Kidney epithelial cell (primary cell): Measurements from ENCODE around the gene C2orf42. TPM values are rescaled to one million over a fixed set of nuclear protein-coding genes. Genes with fewer than 3 reads are reported as not detected.
"Not testable (repeated sequence)": the region's sequence is repeated elsewhere in the genome, so short reads cannot be mapped to it uniquely, and the experiment has no call there.

Experiments used
- DNase-seq: peaks from one replicate; pipeline ENCODE4 v3.0.0-alpha.2; 2010; ENCODE audit warnings: low read depth
- H3K27me3 ChIP-seq: 2 replicates; pipeline ENCODE4 v1.6.0; 2011; ENCODE audit warnings: low read length; ENCODE audit not compliant: control insufficient read depth, insufficient read depth
- H3K36me3 ChIP-seq: 2 replicates; pipeline ENCODE4 v1.5.1; 2011; ENCODE audit warnings: low read length; ENCODE audit not compliant: control insufficient read depth, insufficient read depth
- H3K4me3 ChIP-seq: 2 replicates; pipeline ENCODE4 v1.5.1; 2011; ENCODE audit warnings: low read depth, mild to moderate bottlenecking, control low read depth, low read length
- total RNA-seq: library from RNA; depleted of rRNA; stranded (reverse); fragments of >200 nt; gene quantifications from 2 replicates; pipeline ENCODE4 v1.2.3, GENCODE V29; 2015
- TF ChIP-seq, protein P1 (sequence below): IDR thresholded peaks from 2 replicates; pipeline ENCODE4 v1.5.1; 2011; ENCODE audit warnings: mild to moderate bottlenecking, moderate library complexity, low read length, control low read depth, inconsistent platforms; ENCODE audit not compliant: insufficient read depth, poor library complexity, severe bottlenecking

Gene C2orf42
- total RNA-seq, 1 donor from 2014 or later, result 9.1 TPM

DNA sequence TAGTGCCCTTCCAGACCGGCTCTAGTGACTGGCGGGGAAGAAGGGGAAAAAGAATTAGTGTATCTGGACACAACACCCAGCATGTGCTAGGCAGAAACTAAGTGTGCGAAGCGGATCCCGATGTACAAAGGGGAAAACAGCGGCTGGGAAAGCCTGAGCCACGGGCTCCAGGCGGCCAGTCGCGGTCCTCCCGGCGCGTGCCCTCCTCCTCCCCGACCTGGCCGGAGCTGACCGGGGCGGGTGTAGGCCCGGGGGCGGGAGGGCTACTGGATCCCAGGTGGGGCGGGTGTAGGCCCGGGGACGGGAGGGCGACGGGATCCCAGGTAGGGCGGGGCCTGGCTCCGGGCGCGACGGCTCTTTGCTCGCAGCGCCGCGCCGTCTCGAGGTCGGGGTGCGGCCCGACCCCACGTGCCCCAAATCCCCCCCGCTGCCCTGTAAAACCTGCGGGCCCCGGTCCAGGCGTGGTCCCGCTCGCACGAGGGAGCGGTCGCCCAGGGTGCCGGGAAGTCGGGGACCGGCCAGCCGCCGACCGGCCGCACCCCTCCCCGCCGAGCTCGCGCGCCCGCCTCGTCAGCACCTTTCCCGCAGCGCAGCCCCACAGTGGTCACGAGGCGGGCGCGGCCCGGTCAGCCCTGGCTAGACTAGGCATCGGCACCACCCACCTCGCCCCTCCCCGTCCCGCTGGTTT lies 48.8 kb downstream of the C2orf42 start:
- TF ChIP-seq, protein P1, sequence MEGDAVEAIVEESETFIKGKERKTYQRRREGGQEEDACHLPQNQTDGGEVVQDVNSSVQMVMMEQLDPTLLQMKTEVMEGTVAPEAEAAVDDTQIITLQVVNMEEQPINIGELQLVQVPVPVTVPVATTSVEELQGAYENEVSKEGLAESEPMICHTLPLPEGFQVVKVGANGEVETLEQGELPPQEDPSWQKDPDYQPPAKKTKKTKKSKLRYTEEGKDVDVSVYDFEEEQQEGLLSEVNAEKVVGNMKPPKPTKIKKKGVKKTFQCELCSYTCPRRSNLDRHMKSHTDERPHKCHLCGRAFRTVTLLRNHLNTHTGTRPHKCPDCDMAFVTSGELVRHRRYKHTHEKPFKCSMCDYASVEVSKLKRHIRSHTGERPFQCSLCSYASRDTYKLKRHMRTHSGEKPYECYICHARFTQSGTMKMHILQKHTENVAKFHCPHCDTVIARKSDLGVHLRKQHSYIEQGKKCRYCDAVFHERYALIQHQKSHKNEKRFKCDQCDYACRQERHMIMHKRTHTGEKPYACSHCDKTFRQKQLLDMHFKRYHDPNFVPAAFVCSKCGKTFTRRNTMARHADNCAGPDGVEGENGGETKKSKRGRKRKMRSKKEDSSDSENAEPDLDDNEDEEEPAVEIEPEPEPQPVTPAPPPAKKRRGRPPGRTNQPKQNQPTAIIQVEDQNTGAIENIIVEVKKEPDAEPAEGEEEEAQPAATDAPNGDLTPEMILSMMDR, result no peak
- Histone ChIP-seq H3K36me3 (no peaks in the 10 kb centered on the region), H3K4me3 (peak overlapping the region; percentile 55), H3K27me3 (no peaks in the 10 kb centered on the region)
- no peak for DNase-seq

DNA sequence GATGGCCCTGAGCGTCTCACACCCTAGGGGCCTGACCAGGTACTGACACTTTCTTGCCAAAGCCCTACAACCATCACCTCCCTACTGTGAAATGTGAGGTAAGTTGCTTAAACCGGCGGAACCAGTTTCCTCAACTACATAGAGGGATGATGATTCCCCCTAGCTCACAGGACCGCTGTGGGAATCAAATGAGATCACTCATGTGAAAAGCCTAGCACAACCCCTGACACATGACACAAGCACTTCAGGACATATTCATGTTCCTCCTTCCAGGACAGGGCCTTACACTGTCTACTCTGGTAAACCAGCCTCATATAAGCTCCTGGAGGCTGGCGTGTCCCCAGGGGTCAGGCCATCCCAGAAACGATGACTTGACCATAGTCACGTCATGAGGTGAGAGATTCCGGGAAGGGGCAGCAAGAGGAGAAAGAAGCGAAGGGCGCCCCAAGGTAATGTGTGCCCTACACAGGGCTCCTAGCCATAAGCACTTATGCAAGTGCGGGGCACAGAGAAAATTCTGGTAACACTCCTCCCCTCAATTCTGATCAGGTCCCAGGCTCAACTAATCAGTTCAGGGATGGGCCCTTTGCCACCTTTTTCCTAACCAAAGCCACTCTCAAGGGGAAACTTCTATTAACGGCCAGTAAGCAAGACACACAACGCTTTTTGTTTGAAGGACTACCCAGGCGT lies 49.5 kb downstream of the C2orf42 start:
- Histone ChIP-seq H3K36me3 (no peaks in the 10 kb centered on the region), H3K27me3 (no peaks in the 10 kb centered on the region), H3K4me3 (peak overlapping the region; percentile 55)
- DNase-seq, result peak; percentile 84
- TF ChIP-seq, protein P1, result peak; percentile 35

DNA sequence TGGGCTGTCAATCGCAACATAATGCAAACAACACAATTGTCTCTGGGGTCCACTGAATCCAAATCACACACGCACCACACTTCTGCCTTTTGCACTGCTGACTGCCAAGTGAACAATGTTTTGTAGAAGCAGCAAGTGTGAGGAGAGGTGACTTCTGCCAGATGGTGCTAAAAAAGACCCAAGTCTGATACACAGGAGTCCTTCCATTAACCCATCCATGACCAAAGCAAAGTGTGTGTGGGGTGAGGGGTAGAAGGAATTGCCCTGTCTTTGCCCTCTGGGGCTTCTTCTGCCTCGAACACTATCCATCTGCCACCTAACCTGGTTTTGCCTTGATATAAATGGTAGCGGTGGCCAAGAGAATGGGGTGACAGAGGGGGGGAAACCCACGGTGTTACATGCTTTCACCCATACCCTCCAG lies 50.0 kb downstream of the C2orf42 start:
- no peak for DNase-seq
- Histone ChIP-seq H3K4me3 (no peak overlapping the region), H3K36me3 (no peaks in the 10 kb centered on the region), H3K27me3 (no peaks in the 10 kb centered on the region)
- TF ChIP-seq, protein P1, result no peak

DNA sequence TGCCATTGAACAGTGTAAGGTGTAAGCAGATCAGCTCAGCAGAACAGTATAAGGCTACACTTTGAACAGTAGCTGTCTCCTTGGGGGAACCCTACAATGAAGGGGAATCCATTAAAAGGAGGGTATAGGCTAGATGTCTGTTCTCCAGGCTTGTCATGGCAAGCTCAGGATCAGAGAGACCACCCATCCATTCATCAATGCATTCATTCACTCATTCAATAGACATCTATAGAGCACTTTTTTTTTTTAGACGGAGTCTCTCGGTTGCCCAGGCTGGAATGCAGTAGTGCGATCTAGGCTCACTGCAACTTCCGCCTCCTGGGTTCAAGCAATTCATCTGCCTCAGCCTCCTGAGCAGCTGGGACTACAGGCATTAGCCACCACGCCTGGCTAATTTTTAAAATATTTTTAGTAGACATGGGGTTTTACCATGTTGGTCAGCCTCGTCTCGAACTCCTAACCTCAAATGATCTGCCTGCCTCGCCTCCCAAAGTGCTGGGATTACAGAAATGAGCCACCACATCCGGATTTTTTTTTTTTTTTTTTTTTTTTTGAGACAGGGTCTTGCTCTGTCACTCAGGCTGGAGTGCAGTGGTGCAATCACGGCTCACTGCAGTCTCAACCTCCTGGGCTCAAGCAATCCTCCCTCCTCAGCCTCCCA lies 56.4 kb downstream of the C2orf42 start:
- not testable (repeated sequence) for H3K27me3 ChIP-seq, H3K4me3 ChIP-seq, DNase-seq, H3K36me3 ChIP-seq

DNA sequence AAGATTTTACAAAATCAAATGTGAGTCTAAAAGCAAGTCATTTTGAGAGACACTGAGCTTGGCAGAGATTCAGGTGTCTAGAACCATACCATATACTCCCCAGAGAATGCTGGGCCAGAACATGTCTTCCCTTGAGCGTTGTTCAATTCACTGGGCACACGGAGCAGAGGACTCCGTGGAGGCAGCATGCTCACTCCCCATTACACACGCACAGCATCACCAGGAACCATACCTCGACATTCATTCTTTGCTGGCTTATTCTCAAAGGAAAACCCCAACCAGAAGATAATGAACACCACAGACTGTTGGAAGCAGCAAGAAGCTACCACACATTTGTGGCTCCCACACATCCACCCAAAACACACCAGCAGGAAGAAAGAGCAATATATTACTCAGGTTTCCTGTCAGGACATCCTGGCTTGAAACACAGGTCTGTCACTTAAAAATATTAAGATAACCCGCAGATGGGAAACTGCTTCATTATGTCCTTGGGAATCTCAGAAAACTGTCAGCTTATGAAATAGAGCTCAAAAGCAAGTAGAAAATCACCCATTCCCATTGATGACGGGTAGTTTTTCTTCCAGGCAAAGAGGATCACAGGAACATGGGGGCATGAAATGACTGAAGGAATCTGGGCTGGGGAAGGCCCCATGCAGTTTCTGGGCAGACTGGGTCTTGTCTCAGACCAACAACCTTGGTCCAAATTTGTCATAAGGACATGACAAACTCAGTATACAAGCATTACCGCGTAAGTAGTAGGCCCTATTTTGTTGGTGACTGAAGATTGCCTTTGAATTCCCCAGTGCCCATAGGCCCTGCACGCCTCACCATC lies 57.1 kb downstream of the C2orf42 start:
- TF ChIP-seq, protein P1, result no peak
- Histone ChIP-seq H3K36me3 (no peaks in the 10 kb centered on the region), H3K27me3 (no peaks in the 10 kb centered on the region), H3K4me3 (no peak overlapping the region)
- DNase-seq, result no peak

DNA sequence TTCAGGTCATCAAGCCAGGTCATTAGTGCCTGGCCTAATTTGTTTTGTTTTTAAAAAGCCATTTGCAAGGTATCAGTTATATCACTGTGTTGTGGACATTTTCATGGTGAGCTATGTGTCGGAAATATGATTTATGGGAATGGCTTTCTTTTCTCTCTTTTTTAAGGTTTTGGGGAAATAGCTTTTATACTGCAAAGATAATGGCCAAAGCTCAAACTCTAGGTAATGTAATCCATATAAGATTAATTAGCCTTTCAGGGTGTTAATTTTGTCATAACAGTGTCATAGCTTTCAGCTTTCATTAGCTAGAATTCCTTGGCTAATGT lies 57.7 kb downstream of the C2orf42 start:
- H3K4me3 ChIP-seq, result no peak overlapping the region
- TF ChIP-seq, protein P1, result no peak
- no peak for DNase-seq
- no peaks in the 10 kb centered on the region for H3K36me3 ChIP-seq
- H3K27me3 ChIP-seq, result no peaks in the 10 kb centered on the region
